ENCODE results near the gene RHBDF1.

- TF ChIP-seq POLR2AphosphoS5 (IDR thresholded peaks at IDR 0.05; ENCODE audit: borderline replicate concordance, low read depth, low read length): no peak
- TF ChIP-seq EZH2 (IDR thresholded peaks at IDR 0.05): no peak
- TF ChIP-seq FOXP2 (optimal IDR thresholded peaks at IDR 0.05; ENCODE audit: control extremely low read depth, extremely low read length, insufficient read depth): no peak
Measured at GRCh38 chr16:44655-45054, 27.8 kb downstream of the RHBDF1 start.

Data from SK-N-MC (cell line).